ENCODE results near the gene LGI4. TPM values are rescaled to one million over a fixed set of nuclear protein-coding genes. Genes with fewer than 3 reads are reported as not detected.
A peak's percentile ranks its signal among the peaks of the same experiment; 100 is the strongest.

Gene LGI4
- total RNA-seq, 1 donor from 2014 or later: not detected

DNA sequence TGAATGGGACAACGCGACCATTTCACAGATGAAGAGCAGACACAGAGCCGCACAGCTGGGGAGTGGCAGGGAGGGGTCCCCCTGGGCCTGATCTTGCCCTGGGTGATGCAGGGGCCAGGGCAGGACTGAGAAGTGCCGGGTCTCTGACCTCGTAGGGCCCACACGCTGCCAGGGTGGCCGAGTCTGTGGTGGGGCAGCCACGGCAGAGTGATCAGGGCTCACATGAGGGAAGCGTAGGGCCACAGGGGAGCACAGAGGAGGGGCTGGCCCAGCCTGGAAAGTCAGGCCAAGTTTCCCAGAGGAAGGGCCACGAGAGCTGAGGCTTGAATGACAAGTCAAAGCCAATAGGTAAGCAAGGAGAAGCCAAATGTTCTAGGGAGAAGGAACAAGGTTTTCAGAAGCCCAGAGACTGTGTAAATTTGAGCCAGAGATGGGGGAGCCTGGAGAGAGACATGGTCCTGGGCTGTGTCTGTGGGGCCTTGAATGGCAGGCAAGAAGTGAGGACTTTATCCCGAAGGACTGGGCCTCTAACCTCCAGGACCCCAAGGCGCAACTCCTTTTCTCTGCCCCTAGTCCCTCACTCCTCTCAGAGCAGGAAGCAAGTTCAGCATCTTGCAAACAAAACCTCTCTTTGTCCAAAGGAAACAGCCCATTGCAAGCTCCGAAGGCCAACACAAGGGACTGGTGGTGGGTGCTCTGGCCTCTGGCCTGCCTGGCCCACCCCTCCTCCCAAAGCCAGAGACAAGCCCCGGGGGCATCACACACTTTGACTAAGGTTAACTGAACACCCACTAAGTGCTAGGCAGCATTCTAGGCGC, 51.0 kb downstream of the LGI4 start:
- ChIA-PET POLR2A (interaction anchor here (0.6 to 1.0 kb wide), 2 partner anchors 119 to 676 kb away, joined by 3 read pairs; no protein-coding TSS in a partner anchor), CTCF (interaction anchor here (1.6 kb wide), 1 partner anchor 17 kb away, joined by 7 read pairs; no protein-coding TSS in a partner anchor)
- Mint-ChIP-seq H3K36me3 (ENCODE audit: low read depth) (no peaks in the 10 kb centered on the region), H3K27me3 (no peaks in the 10 kb centered on the region), H3K9me3 (no peaks in the 10 kb centered on the region), H3K27ac (peak overlapping the region; percentile 96), H3K4me3 (peak overlapping the region; percentile 56), H3K4me1 (peaks cover 81% of the 10 kb centered on the region)
- intact Hi-C loops (cut with micrococcal nuclease): loop anchor here (1.0 kb wide), 1 partner anchor 10 kb away; no protein-coding TSS in a partner anchor
- peak; percentile 33 for DNase-seq
- ATAC-seq (ENCODE audit: low read depth): peak; percentile 77
- TF ChIP-seq, protein P1, sequence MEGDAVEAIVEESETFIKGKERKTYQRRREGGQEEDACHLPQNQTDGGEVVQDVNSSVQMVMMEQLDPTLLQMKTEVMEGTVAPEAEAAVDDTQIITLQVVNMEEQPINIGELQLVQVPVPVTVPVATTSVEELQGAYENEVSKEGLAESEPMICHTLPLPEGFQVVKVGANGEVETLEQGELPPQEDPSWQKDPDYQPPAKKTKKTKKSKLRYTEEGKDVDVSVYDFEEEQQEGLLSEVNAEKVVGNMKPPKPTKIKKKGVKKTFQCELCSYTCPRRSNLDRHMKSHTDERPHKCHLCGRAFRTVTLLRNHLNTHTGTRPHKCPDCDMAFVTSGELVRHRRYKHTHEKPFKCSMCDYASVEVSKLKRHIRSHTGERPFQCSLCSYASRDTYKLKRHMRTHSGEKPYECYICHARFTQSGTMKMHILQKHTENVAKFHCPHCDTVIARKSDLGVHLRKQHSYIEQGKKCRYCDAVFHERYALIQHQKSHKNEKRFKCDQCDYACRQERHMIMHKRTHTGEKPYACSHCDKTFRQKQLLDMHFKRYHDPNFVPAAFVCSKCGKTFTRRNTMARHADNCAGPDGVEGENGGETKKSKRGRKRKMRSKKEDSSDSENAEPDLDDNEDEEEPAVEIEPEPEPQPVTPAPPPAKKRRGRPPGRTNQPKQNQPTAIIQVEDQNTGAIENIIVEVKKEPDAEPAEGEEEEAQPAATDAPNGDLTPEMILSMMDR (IDR thresholded peaks at IDR 0.05): no peak

DNA sequence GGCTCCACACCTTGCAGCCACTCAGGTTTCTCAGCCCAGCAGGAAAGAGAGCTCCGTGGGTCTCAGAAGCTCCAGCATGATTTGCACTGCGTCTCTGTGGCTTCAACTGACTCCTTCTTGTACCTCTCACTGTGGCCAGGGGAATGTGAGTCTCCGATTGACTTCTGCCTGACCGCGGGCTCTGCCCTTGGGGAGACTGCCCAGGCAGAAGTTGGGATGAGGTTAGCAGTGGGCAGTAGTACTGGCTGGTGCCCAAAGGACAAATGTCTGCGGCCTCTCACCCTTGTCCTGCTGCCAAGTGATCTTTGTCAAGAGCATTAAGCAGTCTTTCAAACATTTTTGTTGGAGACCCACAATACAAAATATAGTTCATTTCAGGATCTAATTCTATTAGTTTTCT, 53.7 kb downstream of the LGI4 start:
- Mint-ChIP-seq H3K36me3 (ENCODE audit: low read depth) (no peaks in the 10 kb centered on the region), H3K9me3 (no peaks in the 10 kb centered on the region), H3K27ac (no peak overlapping the region), H3K4me3 (no peak overlapping the region), H3K4me1 (peaks cover 74% of the 10 kb centered on the region), H3K27me3 (no peaks in the 10 kb centered on the region)
- DNase-seq (no peak), ATAC-seq (ENCODE audit: low read depth) (no peak)
- POLR2A ChIA-PET: interaction anchor here (0.7 kb wide), 2 partner anchors 10 to 18 kb away, joined by 3 to 4 read pairs; no protein-coding TSS in a partner anchor
- CTCF ChIA-PET: interaction anchor here (0.7 to 1.8 kb wide), 3 partner anchors 10 to 14 kb away, joined by 3 to 8 read pairs (median 4); no protein-coding TSS in a partner anchor
- TF ChIP-seq, protein P1 (IDR thresholded peaks at IDR 0.05): no peak
- intact Hi-C loops (cut with micrococcal nuclease): no loop called here

DNA sequence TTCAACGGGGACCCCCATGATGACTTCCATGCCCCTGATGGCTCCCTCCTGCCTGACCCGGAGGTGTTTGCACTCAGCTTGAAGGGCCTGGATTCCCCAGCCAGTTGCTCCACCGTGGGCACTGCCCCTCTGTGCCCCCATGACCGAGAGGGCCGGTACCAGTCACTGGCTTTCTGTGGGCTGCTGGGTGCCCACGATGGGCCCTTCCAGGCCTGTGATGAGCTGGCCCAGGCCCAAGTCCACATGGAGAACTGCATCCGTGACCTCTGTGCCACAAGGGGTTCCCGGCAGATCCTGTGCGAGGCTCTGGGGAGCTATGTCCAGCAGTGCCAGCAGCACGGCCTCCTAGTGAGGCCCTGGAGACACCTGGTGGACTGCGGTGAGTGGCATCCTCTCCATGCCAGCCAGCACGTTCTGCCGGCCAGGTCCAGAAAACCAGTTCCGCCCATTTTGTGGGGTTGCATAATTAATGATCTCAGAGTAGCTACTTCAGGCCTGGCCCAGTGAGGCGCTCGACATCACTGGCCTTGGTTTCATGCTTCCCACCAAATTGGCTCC, 54.2 kb downstream of the LGI4 start:
- intact Hi-C loops (cut with micrococcal nuclease): no loop called here
- no peaks in the 10 kb centered on the region for H3K36me3 Mint-ChIP-seq (ENCODE audit: low read depth)
- no peaks in the 10 kb centered on the region for H3K27me3 Mint-ChIP-seq
- H3K4me3 Mint-ChIP-seq: no peak overlapping the region
- TF ChIP-seq, protein P1 (IDR thresholded peaks at IDR 0.05): no peak
- POLR2A ChIA-PET: interaction anchor here (0.7 to 1.3 kb wide), 2 partner anchors 11 kb away, joined by 3 read pairs; no protein-coding TSS in a partner anchor
- H3K9me3 Mint-ChIP-seq: no peaks in the 10 kb centered on the region
- DNase-seq: no peak
- CTCF ChIA-PET: interaction anchor here (1.2 kb wide), 1 partner anchor 14 kb away, joined by 4 read pairs; no protein-coding TSS in a partner anchor
- H3K4me1 Mint-ChIP-seq: peaks cover 72% of the 10 kb centered on the region
- no peak overlapping the region for H3K27ac Mint-ChIP-seq
- no peak for ATAC-seq (ENCODE audit: low read depth)

DNA sequence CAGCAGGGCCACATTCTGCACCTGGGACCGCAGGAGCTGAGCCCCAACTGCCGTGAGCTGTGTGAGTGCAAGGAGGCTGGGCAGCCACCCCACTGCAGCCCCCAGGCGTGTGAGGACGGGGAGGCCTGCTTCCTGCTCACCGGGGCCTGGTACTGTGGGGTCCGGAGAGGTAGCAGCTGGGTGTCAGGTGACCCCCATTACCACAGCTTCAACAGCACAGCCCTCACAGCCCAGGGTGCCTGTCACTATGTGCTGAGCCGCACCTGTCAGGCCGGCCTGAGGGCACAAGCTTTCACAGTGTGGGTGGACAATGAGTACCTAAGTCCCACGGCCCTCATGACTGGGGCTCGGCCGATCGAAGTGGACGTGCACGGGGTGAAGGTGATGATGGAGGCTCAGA, 55.0 kb downstream of the LGI4 start:
- Mint-ChIP-seq H3K9me3 (no peaks in the 10 kb centered on the region), H3K4me3 (no peak overlapping the region), H3K27me3 (no peaks in the 10 kb centered on the region), H3K36me3 (ENCODE audit: low read depth) (no peaks in the 10 kb centered on the region), H3K27ac (no peak overlapping the region), H3K4me1 (peaks cover 71% of the 10 kb centered on the region)
- TF ChIP-seq, protein P1 (IDR thresholded peaks at IDR 0.05): no peak
- ChIA-PET CTCF (no interaction called here), POLR2A (interaction anchor here (1.3 kb wide), 1 partner anchor 10 kb away, joined by 3 read pairs; no protein-coding TSS in a partner anchor)
- no peak for DNase-seq
- intact Hi-C loops (cut with micrococcal nuclease): no loop called here
- ATAC-seq (ENCODE audit: low read depth): no peak

Measured in activated B cell treated with CpG ODN at 0.5 μM for 24 hours (primary cell).